Right cardiac atrium (tissue), 5 donors: ENCODE results near the gene DCDC2C. TPM values are rescaled to one million over a fixed set of nuclear protein-coding genes. Genes with fewer than 3 reads are reported as not detected.
"Not testable (repeated sequence)": the region's sequence is repeated elsewhere in the genome, so short reads cannot be mapped to it uniquely, and the experiment has no call there.

Experiments used
- ATAC-seq, 2 donors: fragments of 200-7000 bp; cut with Tn5 transposase; one replicate each; pipeline versions ENCODE4 v1.8.0 to v1.9.1; 2020; ENCODE audit warnings: moderate library complexity in 2 of 2, mild to moderate bottlenecking in 1 of 2
- DNase-seq, 3 donors: peaks; one replicate each; pipeline ENCODE4 v3.0.0-alpha.2; 2020
- H3K27ac ChIP-seq: one replicate; pipeline ENCODE4 v1.5.1; 2013; ENCODE audit warnings: mild to moderate bottlenecking, low read length, control low read depth, moderate library complexity
- H3K27me3 ChIP-seq: one replicate; pipeline ENCODE4 v1.6.1; 2013; ENCODE audit not compliant: control insufficient read depth, insufficient read depth
- H3K4me1 ChIP-seq: one replicate; pipeline ENCODE4 v1.6.1; 2013; ENCODE audit warnings: low read length; ENCODE audit not compliant: control insufficient read depth, insufficient read depth
- H3K4me3 ChIP-seq: one replicate; pipeline ENCODE4 v1.5.1; 2013; ENCODE audit warnings: low read length, control low read depth
- H3K9me3 ChIP-seq: one replicate; pipeline ENCODE4 v1.6.1; 2013; ENCODE audit warnings: low read length; ENCODE audit not compliant: control insufficient read depth
- WGBS: extraction: QIAGEN DNeasy Blood & Tissue Kit; methylation state at CpG from one replicate; pipeline ENCODE4 v1.1.7; 2013; 5-methylcytosine and 5-hydroxymethylcytosine counted together
- intact Hi-C, 4 donors: fragments of 100-400 bp; cut with DNase I; formaldehyde crosslinking; loops; one replicate each; pipeline versions ENCODE4 v1.11.0 to v1.14.0; 2022 to 2023
- long read RNA-seq, 4 donors: library from polyadenylated mRNA; unstranded; transcript quantifications; one replicate each; pipeline ENCODE4 v2.0.0, GENCODE V29; 2020 to 2021
- polyA plus RNA-seq: library from polyadenylated mRNA; stranded (reverse); fragments of 200-250 nt; gene quantifications from one replicate; pipeline ENCODE4 v1.2.3, GENCODE V29; 2013
- total RNA-seq, 4 donors: library from RNA; stranded (reverse); fragmentation: NEBNext Ultra II Directional; extraction: Animal tissue kit (Norgen Biotek cat#: 25700); gene quantifications; one replicate each; pipeline ENCODE4 v1.2.1, GENCODE V29; 2021
- donor health status: healthy with polysubstance abuse.
- donor health status: DM: no; HTN: yes; CAD: no.
- donor health status: DM: no; HTN: no; CAD: no.
- donor health status: DM: no; HTN: yes; CAD: no; lungs with severe emphysema.
- donor health status: DM: yes; HTN: yes; CAD: no.

Gene DCDC2C, protein sequence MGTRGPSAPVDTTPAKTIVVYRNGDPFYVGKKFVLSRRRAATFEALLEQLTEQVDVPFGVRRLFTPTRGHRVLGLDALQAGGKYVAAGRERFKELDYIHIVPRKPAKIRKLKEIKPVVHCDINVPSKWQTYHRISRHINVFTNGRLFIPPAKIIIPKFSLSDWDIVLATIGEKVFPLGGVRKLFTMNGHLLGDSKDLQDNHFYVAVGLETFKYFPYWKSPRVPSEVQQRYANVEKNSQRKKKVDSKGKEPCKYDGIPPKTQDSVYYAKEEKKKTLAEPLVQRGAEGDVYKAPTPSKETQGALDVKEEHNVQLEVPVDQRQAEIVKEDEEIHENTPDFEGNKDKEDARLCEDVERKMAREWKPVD
- not detected for total RNA-seq
- polyA plus RNA-seq: not detected
- long read RNA-seq, donor 1: 0 reads
- long read RNA-seq, donor 2: 0 reads
- long read RNA-seq, donor 3: 0 reads
- long read RNA-seq, donor 4: 0 reads

GRCh38 chr2:3703236-3703756, at the start of gene DCDC2C:
Gene DCDC2C, plus strand, starts transcription at chr2:3703575. Its CDS starts 177 bp downstream, at chr2:3703752.
- peak; percentile 16 to 29 for ATAC-seq
- Histone ChIP-seq H3K27me3 (no peaks in the 10 kb centered on the region), H3K4me3 (no peak within 1 kb of the TSS), H3K27ac (no peak within 1 kb of the TSS), H3K9me3 (no peaks in the 10 kb centered on the region), H3K4me1 (no peaks in the 10 kb centered on the region)
- DNase-seq: peak in 1 of 3 donors; percentile 36
- WGBS: 11% methylated on average over 60 of the region's 60 CpGs
- intact Hi-C loops: no loop called here

GRCh38 chr2:3654011-3654410, 49.4 kb upstream of the DCDC2C start:
- intact Hi-C loops: loop anchor here in 2 of 4 donors (5.0 to 10.0 kb wide), 2 partner anchors 67 to 229 kb away; no protein-coding TSS in a partner anchor
- Histone ChIP-seq H3K9me3 (no peaks in the 10 kb centered on the region), H3K27ac (no peak overlapping the region), H3K4me3 (no peak overlapping the region), H3K4me1 (no peaks in the 10 kb centered on the region), H3K27me3 (no peaks in the 10 kb centered on the region)
- DNase-seq (no peak), ATAC-seq (no peak)
- 76% methylated on average over 10 of the region's 10 CpGs for WGBS

DNA sequence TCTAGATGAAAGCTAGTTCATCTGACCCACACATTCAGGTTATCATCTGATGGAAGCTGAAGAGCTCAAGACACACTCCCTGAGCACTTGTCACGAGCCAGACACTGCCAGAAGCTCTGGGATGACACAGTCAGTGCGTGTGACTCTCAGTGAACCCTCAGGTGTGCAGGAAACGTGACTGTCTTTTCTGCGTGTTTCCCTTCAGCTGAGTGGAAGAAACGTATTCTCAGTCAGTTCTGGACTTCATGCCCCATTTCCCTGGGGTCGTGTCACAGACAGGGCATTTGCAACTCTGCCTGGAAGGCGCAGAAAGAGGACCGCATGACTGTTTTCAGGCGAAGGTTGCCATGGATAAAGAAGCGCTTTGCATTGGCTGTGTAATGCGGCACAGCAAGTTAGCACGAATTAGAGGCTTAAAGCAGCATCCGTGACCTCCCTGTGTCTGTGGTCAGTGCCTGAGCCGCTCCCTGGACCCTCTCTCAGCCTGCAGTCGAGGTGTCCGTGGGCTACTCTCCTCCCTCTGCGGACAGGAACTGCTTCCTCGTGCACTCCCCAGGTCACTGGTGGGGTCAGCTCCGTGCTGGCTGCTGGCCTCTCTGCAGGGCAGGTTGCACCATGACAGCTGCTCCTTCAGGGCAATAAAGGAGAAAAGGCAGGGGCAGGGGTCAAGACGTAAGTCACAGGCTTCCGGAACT, 48.7 kb upstream of the DCDC2C start:
- intact Hi-C loops: loop anchor here in 2 of 4 donors (5.0 to 10.0 kb wide), 2 partner anchors 67 to 230 kb away; no protein-coding TSS in a partner anchor
- ATAC-seq (no peak), DNase-seq (no peak)
- no peak overlapping the region for H3K4me3 ChIP-seq
- no peaks in the 10 kb centered on the region for H3K9me3 ChIP-seq
- H3K27ac ChIP-seq: no peak overlapping the region
- H3K4me1 ChIP-seq: no peaks in the 10 kb centered on the region
- WGBS: 79% methylated on average over 21 of the region's 21 CpGs
- H3K27me3 ChIP-seq: no peaks in the 10 kb centered on the region

GRCh38 chr2:3655871-3656761, 47.3 kb upstream of the DCDC2C start:
- Histone ChIP-seq H3K27me3 (no peaks in the 10 kb centered on the region), H3K27ac (no peak overlapping the region), H3K9me3 (no peaks in the 10 kb centered on the region), H3K4me1 (no peaks in the 10 kb centered on the region), H3K4me3 (no peak overlapping the region)
- DNase-seq: peak in 2 of 3 donors; percentile 14 to 22
- intact Hi-C loops: loop anchor here in 1 of 4 donors (10.0 kb wide), 1 partner anchor 231 kb away; no protein-coding TSS in a partner anchor
- 74% methylated on average over 28 of the region's 28 CpGs for WGBS
- ATAC-seq: no peak

GRCh38 chr2:3656762-3657721, 46.3 kb upstream of the DCDC2C start:
- intact Hi-C loops: loop anchor here in 1 of 4 donors (10.0 kb wide), 1 partner anchor 232 kb away; no protein-coding TSS in a partner anchor
- Histone ChIP-seq H3K27ac (no peak overlapping the region), H3K9me3 (no peaks in the 10 kb centered on the region), H3K4me1 (no peaks in the 10 kb centered on the region), H3K4me3 (no peak overlapping the region), H3K27me3 (no peaks in the 10 kb centered on the region)
- WGBS: 66% methylated on average over 36 of the region's 36 CpGs
- no peak for DNase-seq
- no peak for ATAC-seq

DNA sequence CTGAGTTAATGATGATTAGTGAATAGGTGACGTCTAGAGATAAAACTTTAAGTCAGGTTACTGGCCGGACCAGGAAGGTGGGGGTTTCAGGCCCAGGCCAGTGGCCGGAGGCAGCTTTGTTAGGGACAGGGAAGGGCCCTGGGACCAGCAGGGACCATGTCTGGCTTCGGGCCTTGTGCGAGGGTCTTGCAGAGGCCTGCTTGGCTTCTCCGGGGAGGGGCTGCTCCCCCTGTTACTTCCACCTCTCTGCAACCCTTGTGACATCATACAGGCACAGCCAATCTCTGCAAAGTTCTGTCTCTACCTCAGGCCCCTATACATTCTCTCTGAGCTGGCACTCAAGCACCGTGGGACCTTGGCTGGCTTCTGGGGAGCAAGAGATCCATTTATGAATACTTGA, 45.5 kb upstream of the DCDC2C start, which contains the start of gene ALLC:
Gene ALLC (plus strand): TSS at position 320 of the 400 bp plus-strand sequence. CDS start 12,958 bp downstream, outside the sequence.
- peak in 1 of 2 donors; percentile 3 for ATAC-seq
- no peak within 1 kb of the TSS for H3K4me3 ChIP-seq
- H3K4me1 ChIP-seq: no peaks in the 10 kb centered on the region
- intact Hi-C loops: loop anchor here in 1 of 4 donors (10.0 kb wide), 1 partner anchor 233 kb away; no protein-coding TSS in a partner anchor
- 81% methylated on average over 7 of the region's 7 CpGs for WGBS
- no peak within 1 kb of the TSS for H3K27ac ChIP-seq
- H3K27me3 ChIP-seq: no peaks in the 10 kb centered on the region
- DNase-seq: peak in 1 of 3 donors; percentile 32
- H3K9me3 ChIP-seq: no peaks in the 10 kb centered on the region

- Histone ChIP-seq H3K9me3 (no peaks in the 10 kb centered on the region), H3K27ac (peak overlapping the region; percentile 45), H3K27me3 (no peaks in the 10 kb centered on the region), H3K4me3 (no peak overlapping the region), H3K4me1 (no peaks in the 10 kb centered on the region)
- ATAC-seq (peak; percentile 79 to 82), DNase-seq (peak; percentile 74 to 87 (median 80))
- intact Hi-C loops: loop anchor here in 1 of 4 donors (10.0 kb wide), 1 partner anchor 235 kb away; no protein-coding TSS in a partner anchor
- 55% methylated on average over 26 of the region's 26 CpGs for WGBS
Observed at GRCh38 chr2:3659447-3660432, 43.6 kb upstream of the DCDC2C start.

DNA sequence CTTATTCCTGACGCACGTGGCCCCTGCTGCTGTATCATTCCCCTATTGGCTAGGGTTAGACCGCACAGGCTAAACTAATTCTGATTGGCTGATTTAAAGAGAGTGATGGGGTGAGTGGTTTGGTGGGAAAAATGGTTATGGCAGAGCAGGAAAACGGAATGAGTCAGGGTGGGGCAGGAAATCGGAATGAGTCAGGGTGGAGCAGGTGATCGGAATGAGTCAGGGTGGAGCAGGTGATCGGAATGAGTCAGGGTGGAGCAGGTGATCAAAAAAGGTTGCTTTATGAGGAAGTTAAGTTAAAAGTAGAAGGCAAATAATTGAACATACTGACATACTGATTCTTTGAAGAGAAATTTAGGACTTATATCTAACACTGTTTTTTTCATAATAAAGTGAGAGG, 42.7 kb upstream of the DCDC2C start:
- intact Hi-C loops, H3K9me3 ChIP-seq, DNase-seq, H3K4me1 ChIP-seq, ATAC-seq, H3K27ac ChIP-seq, H3K27me3 ChIP-seq, H3K4me3 ChIP-seq: not testable (repeated sequence)
- 87% methylated on average over 7 of the region's 7 CpGs for WGBS
